HepG2 (cell line): ENCODE measurements around the gene PLCD4. TPM values are rescaled to one million over a fixed set of nuclear protein-coding genes. Genes with fewer than 3 reads are reported as not detected.

ENCODE experiments used
- ARNT ChIP-seq: fragments of 450-650 bp; IDR thresholded peaks from 2 replicates; pipeline ENCODE4 v1.6.1; 2017
- BRD4 ChIP-seq: sonication (generic); formaldehyde crosslinking; IDR thresholded peaks from 2 replicates; pipeline ENCODE4 v1.4.0; 2020; ENCODE audit warnings: missing genetic modification reagents
- DR1 ChIP-seq: sonication (generic); formaldehyde crosslinking; IDR thresholded peaks from 2 replicates; pipeline ENCODE4 v1.8.0; 2021; ENCODE audit warnings: mild to moderate bottlenecking, missing genetic modification reagents, inconsistent platforms
- FLYWCH1 ChIP-seq: sonication (generic); formaldehyde crosslinking; IDR thresholded peaks from 2 replicates; pipeline ENCODE4 v1.8.1; 2023; ENCODE audit warnings: mild to moderate bottlenecking, missing genetic modification reagents
- FOXA3 ChIP-seq: IDR thresholded peaks from 2 replicates; pipeline ENCODE4 v1.6.1; 2016; ENCODE audit warnings: missing genetic modification reagents, missing compliant biosample characterization
- HNRNPL ChIP-seq: fragments of 200-400 bp; formaldehyde crosslinking; IDR thresholded peaks from 2 replicates; pipeline ENCODE4 v1.6.1; 2017; ENCODE audit warnings: mild to moderate bottlenecking, low read depth, low read length
- IKZF4 ChIP-seq: sonication (generic); formaldehyde crosslinking; IDR thresholded peaks from 2 replicates; pipeline ENCODE4 v1.5.1; 2020; ENCODE audit warnings: borderline replicate concordance, mild to moderate bottlenecking, low read depth, missing genetic modification reagents; ENCODE audit errors: not compliant biosample characterization
- LCORL ChIP-seq, 2 experiments: fragments of 450-650 bp in 1 of 2; sonication (generic) in 1 of 2; formaldehyde crosslinking in 1 of 2; IDR thresholded peaks; 2 replicates each; pipeline versions ENCODE4 v1.5.0 to v1.6.1; 2017 to 2020; ENCODE audit warnings: antibody characterized with exemption in 1 of 2, missing genetic modification reagents in 1 of 2
- MED8 ChIP-seq: sonication (generic); formaldehyde crosslinking; IDR thresholded peaks from 2 replicates; pipeline ENCODE4 v1.8.1; 2023; ENCODE audit warnings: mild to moderate bottlenecking, missing genetic modification reagents; ENCODE audit not compliant: insufficient replicate concordance
- MIER2 ChIP-seq: IDR thresholded peaks from 2 replicates; pipeline ENCODE4 v1.6.1; 2016; ENCODE audit warnings: missing biosample characterization, missing genetic modification reagents
- PHF5A ChIP-seq: IDR thresholded peaks from one replicate; pipeline ENCODE4 v1.6.1; 2018; ENCODE audit warnings: low read depth, missing genetic modification reagents; ENCODE audit not compliant: unreplicated experiment
- SIX1 ChIP-seq: sonication (generic); formaldehyde crosslinking; IDR thresholded peaks from 2 replicates; pipeline ENCODE4 v1.4.0; 2020; ENCODE audit warnings: missing genetic modification reagents, borderline replicate concordance
- SRF ChIP-seq: IDR thresholded peaks from 2 replicates; pipeline ENCODE4 v1.6.1; 2011; ENCODE audit warnings: mild to moderate bottlenecking, low read depth, low read length, moderate library complexity
- SYNCRIP ChIP-seq: fragments of 200-400 bp; formaldehyde crosslinking; IDR thresholded peaks from 2 replicates; pipeline ENCODE4 v1.6.1; 2018; ENCODE audit warnings: mild to moderate bottlenecking, low read depth, low read length; ENCODE audit not compliant: insufficient read depth
- TBL1XR1 ChIP-seq: fragments of 150-350 bp; IDR thresholded peaks from 2 replicates; pipeline ENCODE4 v1.6.1; 2014; ENCODE audit warnings: borderline replicate concordance, low read length; ENCODE audit not compliant: partially characterized antibody
- TCF7L2 ChIP-seq: IDR thresholded peaks from 2 replicates; pipeline ENCODE4 v1.6.1; 2011; ENCODE audit warnings: mild to moderate bottlenecking, low read depth, low read length, moderate library complexity
- TP53 ChIP-seq: sonication (generic); formaldehyde crosslinking; conservative IDR thresholded peaks from 2 replicates; pipeline ENCODE4 v1.4.0; 2020; ENCODE audit warnings: missing genetic modification reagents
- ZC3H13 ChIP-seq: sonication (generic); formaldehyde crosslinking; IDR thresholded peaks from 2 replicates; pipeline ENCODE4 v1.8.1; 2023; ENCODE audit warnings: mild to moderate bottlenecking, missing genetic modification reagents, moderate library complexity
- ZNF354B ChIP-seq: sonication (generic); formaldehyde crosslinking; IDR thresholded peaks from 2 replicates; pipeline ENCODE4 v1.8.0; 2022; ENCODE audit warnings: mild to moderate bottlenecking, missing genetic modification reagents
- ZNF558 ChIP-seq: sonication (generic); formaldehyde crosslinking; IDR thresholded peaks from 2 replicates; pipeline ENCODE4 v1.9.0; 2022; ENCODE audit warnings: mild to moderate bottlenecking, missing genetic modification reagents, borderline replicate concordance
- ZNF569 ChIP-seq: sonication (generic); formaldehyde crosslinking; IDR thresholded peaks from 2 replicates; pipeline ENCODE4 v1.5.0; 2020; ENCODE audit warnings: mild to moderate bottlenecking, missing genetic modification reagents, moderate library complexity, borderline replicate concordance
- ZNF790 ChIP-seq: sonication (generic); formaldehyde crosslinking; IDR thresholded peaks from 2 replicates; pipeline ENCODE4 v1.8.0; 2022; ENCODE audit warnings: missing genetic modification reagents, mild to moderate bottlenecking, borderline replicate concordance
- ZNF841 ChIP-seq: sonication (generic); formaldehyde crosslinking; IDR thresholded peaks from 2 replicates; pipeline ENCODE4 v1.8.1; 2023; ENCODE audit warnings: missing genetic modification reagents, borderline replicate concordance
- polyA plus RNA-seq, 8 experiments: library from polyadenylated mRNA; depleted of rRNA in 3 of 8; stranded (reverse) in 7 of 8; unstranded in 1 of 8; fragments of >200 nt; fragmentation: Illumina TruSeq in 4 of 8; extraction: Trizol in 4 of 8; gene quantifications; 2 replicates each; pipeline versions ENCODE4 v1.2.1 to v1.2.3, GENCODE V29; 2011 to 2016; ENCODE audit warnings: low read depth in 4 of 8, missing spikeins in 1 of 8, mixed read lengths in 1 of 8; ENCODE audit not compliant: insufficient read depth in 1 of 8
- total RNA-seq, 5 experiments: library from RNA; depleted of rRNA; stranded (reverse); fragments of >200 nt; fragmentation: Illumina TruSeq; extraction: Trizol; gene quantifications; 2 replicates each; pipeline ENCODE4 v1.2.3, GENCODE V29; 2016; ENCODE audit warnings: low read depth in 1 of 5
- TF ChIP-seq, protein P1 (sequence below): conservative IDR thresholded peaks from 2 replicates; pipeline ENCODE4 v1.6.1; 2018; ENCODE audit warnings: missing genetic modification reagents
- TF ChIP-seq, protein P2 (sequence below): sonication (generic); formaldehyde crosslinking; IDR thresholded peaks from 2 replicates; pipeline ENCODE4 v1.8.0; 2022; ENCODE audit warnings: missing genetic modification reagents, mild to moderate bottlenecking, moderate library complexity, borderline replicate concordance

Gene PLCD4
- total and polyA plus RNA-seq, 2 of the 13 experiments (the other 11 are each of a cell fraction or from before 2014, with no cell fraction given) = 0.26 TPM; not detected in 1

DNA sequence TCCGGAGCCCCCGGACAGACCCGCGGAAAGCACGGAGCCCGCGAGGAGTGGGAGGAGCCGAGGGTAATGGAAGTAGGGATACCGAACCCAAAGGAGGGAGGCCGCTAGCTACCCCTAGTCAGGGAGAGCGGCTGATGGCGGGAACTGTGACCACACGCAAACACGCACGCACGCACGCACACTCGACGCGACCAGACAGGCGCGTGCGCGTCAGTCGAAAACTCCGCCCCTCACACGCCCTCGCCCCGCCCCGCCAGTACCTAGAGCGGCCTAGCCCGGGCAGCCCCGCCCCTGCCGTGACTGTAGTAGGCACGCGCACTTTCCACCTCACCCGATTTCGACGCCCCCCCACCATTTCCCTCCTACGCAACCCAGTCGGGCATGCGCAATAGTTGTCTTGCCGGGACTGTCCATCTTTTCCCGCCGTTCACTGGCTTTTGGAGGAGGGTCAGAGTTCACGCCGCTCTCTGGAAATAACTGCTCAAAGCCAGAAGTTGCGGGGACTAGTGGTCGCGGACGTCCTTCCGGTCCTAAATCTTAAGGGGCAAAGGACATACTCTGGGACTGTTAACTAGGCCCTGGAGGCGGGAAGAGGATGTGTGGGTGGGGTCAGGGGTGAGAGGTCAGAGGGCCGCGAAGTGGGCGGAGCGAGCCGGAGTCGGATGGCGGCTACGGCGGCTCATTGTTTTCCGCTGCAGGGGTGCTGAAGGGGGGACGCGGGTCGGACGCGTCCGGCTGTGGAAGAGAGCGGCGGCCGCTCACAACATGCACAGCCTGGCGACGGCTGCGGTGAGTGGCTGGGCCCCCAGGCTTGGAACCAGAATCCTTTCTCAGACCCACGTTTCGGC, 39.3 kb upstream of the PLCD4 start, which contains the start of the genes CNOT9 and USP37 (continued):
- peak; percentile 95; the same call in 1 of the 2 replicates for TF ChIP-seq DR1 (CRISPR knock-in tag)
- TF ChIP-seq IKZF4 (CRISPR knock-in tag) = peak; percentile 62
- TF ChIP-seq, protein P1, sequence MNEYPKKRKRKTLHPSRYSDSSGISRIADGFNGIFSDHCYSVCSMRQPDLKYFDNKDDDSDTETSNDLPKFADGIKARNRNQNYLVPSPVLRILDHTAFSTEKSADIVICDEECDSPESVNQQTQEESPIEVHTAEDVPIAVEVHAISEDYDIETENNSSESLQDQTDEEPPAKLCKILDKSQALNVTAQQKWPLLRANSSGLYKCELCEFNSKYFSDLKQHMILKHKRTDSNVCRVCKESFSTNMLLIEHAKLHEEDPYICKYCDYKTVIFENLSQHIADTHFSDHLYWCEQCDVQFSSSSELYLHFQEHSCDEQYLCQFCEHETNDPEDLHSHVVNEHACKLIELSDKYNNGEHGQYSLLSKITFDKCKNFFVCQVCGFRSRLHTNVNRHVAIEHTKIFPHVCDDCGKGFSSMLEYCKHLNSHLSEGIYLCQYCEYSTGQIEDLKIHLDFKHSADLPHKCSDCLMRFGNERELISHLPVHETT (CRISPR knock-in tag) = peak; percentile 85
- TF ChIP-seq TBL1XR1 = peak; percentile 73
- peak; percentile 99 for TF ChIP-seq ZNF354B (CRISPR knock-in tag)
- TF ChIP-seq FLYWCH1 (CRISPR knock-in tag) = peak; percentile 57; the same call in 1 of the 2 replicates
- peak; percentile 84; the same call in 1 of the 2 replicates for TF ChIP-seq BRD4 (CRISPR knock-in tag)
- TF ChIP-seq HNRNPL = peak; percentile 79; the same call in 1 of the 2 replicates
- TF ChIP-seq MIER2 = peak; percentile 87
- no peak for TF ChIP-seq TP53 (CRISPR knock-in tag)
- TF ChIP-seq, protein P2, sequence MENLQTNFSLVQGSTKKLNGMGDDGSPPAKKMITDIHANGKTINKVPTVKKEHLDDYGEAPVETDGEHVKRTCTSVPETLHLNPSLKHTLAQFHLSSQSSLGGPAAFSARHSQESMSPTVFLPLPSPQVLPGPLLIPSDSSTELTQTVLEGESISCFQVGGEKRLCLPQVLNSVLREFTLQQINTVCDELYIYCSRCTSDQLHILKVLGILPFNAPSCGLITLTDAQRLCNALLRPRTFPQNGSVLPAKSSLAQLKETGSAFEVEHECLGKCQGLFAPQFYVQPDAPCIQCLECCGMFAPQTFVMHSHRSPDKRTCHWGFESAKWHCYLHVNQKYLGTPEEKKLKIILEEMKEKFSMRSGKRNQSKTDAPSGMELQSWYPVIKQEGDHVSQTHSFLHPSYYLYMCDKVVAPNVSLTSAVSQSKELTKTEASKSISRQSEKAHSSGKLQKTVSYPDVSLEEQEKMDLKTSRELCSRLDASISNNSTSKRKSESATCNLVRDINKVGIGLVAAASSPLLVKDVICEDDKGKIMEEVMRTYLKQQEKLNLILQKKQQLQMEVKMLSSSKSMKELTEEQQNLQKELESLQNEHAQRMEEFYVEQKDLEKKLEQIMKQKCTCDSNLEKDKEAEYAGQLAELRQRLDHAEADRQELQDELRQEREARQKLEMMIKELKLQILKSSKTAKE = peak; percentile 85
- TF ChIP-seq ZNF790 (CRISPR knock-in tag) = peak; percentile 86; the same call in 1 of the 2 replicates
- TF ChIP-seq SYNCRIP = no peak
- TF ChIP-seq FOXA3 = peak; percentile 37
- TF ChIP-seq ZNF558 = peak; percentile 99
- TF ChIP-seq SIX1 (CRISPR knock-in tag) = peak; percentile 32; the same call in 1 of the 2 replicates
- peak; percentile 89; the same call in 1 of the 2 replicates for TF ChIP-seq ZC3H13 (CRISPR knock-in tag)
- TF ChIP-seq MED8 (CRISPR knock-in tag) = peak; percentile 97
- TF ChIP-seq ARNT = no peak
- TF ChIP-seq ZNF569 (CRISPR knock-in tag) = peak; percentile 96; the same call in 1 of the 2 replicates
- peak; percentile 38; the same call in 1 of the 2 replicates for TF ChIP-seq LCORL (IDR thresholded peaks at IDR 0.05)
- peak; percentile 88 for TF ChIP-seq LCORL (CRISPR knock-in tag; IDR thresholded peaks at IDR 0.05)
- TF ChIP-seq ZNF841 (CRISPR knock-in tag) = peak; percentile 94
- TF ChIP-seq PHF5A (CRISPR knock-in tag) = peak; percentile 37
- TF ChIP-seq TCF7L2 = no peak
- peak; percentile 44; the same call in 1 of the 2 replicates for TF ChIP-seq SRF
